NT2/D1 (cell line): ENCODE results near the gene PA2G4.
A peak's percentile ranks its signal among the peaks of the same experiment; 100 is the strongest.

Experiments used
- DNase-seq: peaks from one replicate; pipeline ENCODE4 v3.0.0-alpha.2; 2011; ENCODE audit warnings: low read depth, low spot score
- H3K27me3 ChIP-seq: 2 replicates; pipeline ENCODE4 v1.6.0; 2011; ENCODE audit warnings: mild to moderate bottlenecking; ENCODE audit not compliant: insufficient read length, insufficient read depth
- H3K36me3 ChIP-seq: 2 replicates; pipeline ENCODE4 v1.6.1; 2011; ENCODE audit warnings: mild to moderate bottlenecking, low read length, mixed read lengths; ENCODE audit not compliant: insufficient read depth, insufficient read length
- H3K4me1 ChIP-seq: 2 replicates; pipeline ENCODE4 v1.5.1; 2011; ENCODE audit not compliant: insufficient read depth, insufficient read length
- H3K4me3 ChIP-seq: 2 replicates; pipeline ENCODE4 v1.5.1; 2011; ENCODE audit warnings: low read depth; ENCODE audit not compliant: insufficient read length
- H3K9ac ChIP-seq: 2 replicates; pipeline ENCODE4 v1.6.0; 2011; ENCODE audit warnings: low read depth; ENCODE audit not compliant: insufficient read length
- H3K9me3 ChIP-seq: 2 replicates; pipeline ENCODE4 v1.5.1; 2011; ENCODE audit warnings: mild to moderate bottlenecking, low read length; ENCODE audit not compliant: insufficient read depth
- SUZ12 ChIP-seq: IDR thresholded peaks from 2 replicates; pipeline ENCODE4 v1.6.1; 2011; ENCODE audit not compliant: insufficient read length, insufficient read depth; ENCODE audit errors: extremely low read depth
- YY1 ChIP-seq: IDR thresholded peaks from 2 replicates; pipeline ENCODE4 v1.6.1; 2011; ENCODE audit not compliant: insufficient read length, insufficient read depth
- ZNF274 ChIP-seq: IDR thresholded peaks from 2 replicates; pipeline ENCODE4 v1.6.1; 2011; ENCODE audit warnings: mild to moderate bottlenecking, low read depth, low read length

The PA2G4 gene

GRCh38 chr12:56102683-56103065, 1.7 kb upstream of the PA2G4 start:
- TF ChIP-seq YY1, result no peak
- no peak for TF ChIP-seq SUZ12
- no peak for TF ChIP-seq ZNF274
- Histone ChIP-seq H3K36me3 (peaks cover 56% of the 10 kb centered on the region), H3K27me3 (no peaks in the 10 kb centered on the region), H3K4me3 (no peak overlapping the region), H3K4me1 (no peaks in the 10 kb centered on the region), H3K9ac (peak overlapping the region; percentile 90), H3K9me3 (no peaks in the 10 kb centered on the region)
- no peak for DNase-seq

GRCh38 chr12:56103066-56103711, 1.2 kb upstream of the PA2G4 start:
- Histone ChIP-seq H3K4me1 (no peaks in the 10 kb centered on the region), H3K9ac (peak overlapping the region; percentile 90), H3K9me3 (no peaks in the 10 kb centered on the region), H3K27me3 (no peaks in the 10 kb centered on the region), H3K4me3 (peak overlapping the region; percentile 73), H3K36me3 (peaks cover 60% of the 10 kb centered on the region)
- no peak for DNase-seq
- no peak for TF ChIP-seq ZNF274

- TF ChIP-seq ZNF274 (no peak), SUZ12 (no peak), YY1 (no peak)
- DNase-seq, result no peak
- H3K4me1 ChIP-seq, result no peaks in the 10 kb centered on the region
- peak overlapping the region; percentile 90 for H3K9ac ChIP-seq
- peaks cover 61% of the 10 kb centered on the region for H3K36me3 ChIP-seq
- no peaks in the 10 kb centered on the region for H3K27me3 ChIP-seq
- no peaks in the 10 kb centered on the region for H3K9me3 ChIP-seq
- peak overlapping the region; percentile 73 for H3K4me3 ChIP-seq
Observed at GRCh38 chr12:56103823-56104108, 593 bp upstream of the PA2G4 start.

GRCh38 chr12:56104815-56105608, 653 bp downstream of the PA2G4 start:
- peaks cover 66% of the 10 kb centered on the region for H3K36me3 ChIP-seq
- H3K4me3 ChIP-seq, result peak overlapping the region; percentile 98
- H3K9ac ChIP-seq, result peak overlapping the region; percentile 99
- no peak for DNase-seq
- H3K27me3 ChIP-seq, result no peaks in the 10 kb centered on the region
- no peaks in the 10 kb centered on the region for H3K4me1 ChIP-seq
- no peaks in the 10 kb centered on the region for H3K9me3 ChIP-seq
- TF ChIP-seq ZNF274 (no peak), SUZ12 (no peak), YY1 (no peak)

- H3K27me3 ChIP-seq, result no peaks in the 10 kb centered on the region
- DNase-seq, result no peak
- H3K9me3 ChIP-seq, result no peaks in the 10 kb centered on the region
- H3K4me1 ChIP-seq, result no peaks in the 10 kb centered on the region
- H3K36me3 ChIP-seq, result peaks cover 70% of the 10 kb centered on the region
- peak overlapping the region; percentile 98 for H3K4me3 ChIP-seq
- TF ChIP-seq YY1 (no peak), SUZ12 (no peak), ZNF274 (no peak)
- peak overlapping the region; percentile 99 for H3K9ac ChIP-seq
Observed at GRCh38 chr12:56105609-56105902, 1.2 kb downstream of the PA2G4 start.

- no peak overlapping the region for H3K9ac ChIP-seq
- H3K4me3 ChIP-seq, result no peak overlapping the region
- H3K27me3 ChIP-seq, result no peaks in the 10 kb centered on the region
Observed at GRCh38 chr12:56107242-56107641, 2.9 kb downstream of the PA2G4 start.

GRCh38 chr12:56110571-56110970, 6.2 kb downstream of the PA2G4 start:
- H3K4me3 ChIP-seq, result no peak overlapping the region
- DNase-seq, result no peak
- TF ChIP-seq SUZ12 (no peak), ZNF274 (no peak), YY1 (no peak)
- peaks cover 83% of the 10 kb centered on the region for H3K36me3 ChIP-seq
- no peaks in the 10 kb centered on the region for H3K9me3 ChIP-seq
- H3K27me3 ChIP-seq, result no peaks in the 10 kb centered on the region
- no peak overlapping the region for H3K9ac ChIP-seq
- no peaks in the 10 kb centered on the region for H3K4me1 ChIP-seq

More at GRCh38 chr12:56107242-56107641, 2.9 kb downstream of the PA2G4 start:
- no peak for TF ChIP-seq ZNF274
- no peak for TF ChIP-seq YY1
- no peak for TF ChIP-seq SUZ12
- DNase-seq, result no peak
- Histone ChIP-seq H3K9me3 (no peaks in the 10 kb centered on the region), H3K36me3 (peaks cover 72% of the 10 kb centered on the region), H3K4me1 (no peaks in the 10 kb centered on the region)
